CD4-positive, alpha-beta T cell treated with Interleukin-1 beta for 1 hour (primary cell): ENCODE measurements around the gene HTRA1.
A peak's percentile ranks its signal among the peaks of the same experiment; 100 is the strongest.

Source experiments
- DNase-seq, 2 donors: peaks; one replicate each; pipeline ENCODE4 v3.0.0-alpha.2; 2020 to 2022

HTRA1 gene

DNA sequence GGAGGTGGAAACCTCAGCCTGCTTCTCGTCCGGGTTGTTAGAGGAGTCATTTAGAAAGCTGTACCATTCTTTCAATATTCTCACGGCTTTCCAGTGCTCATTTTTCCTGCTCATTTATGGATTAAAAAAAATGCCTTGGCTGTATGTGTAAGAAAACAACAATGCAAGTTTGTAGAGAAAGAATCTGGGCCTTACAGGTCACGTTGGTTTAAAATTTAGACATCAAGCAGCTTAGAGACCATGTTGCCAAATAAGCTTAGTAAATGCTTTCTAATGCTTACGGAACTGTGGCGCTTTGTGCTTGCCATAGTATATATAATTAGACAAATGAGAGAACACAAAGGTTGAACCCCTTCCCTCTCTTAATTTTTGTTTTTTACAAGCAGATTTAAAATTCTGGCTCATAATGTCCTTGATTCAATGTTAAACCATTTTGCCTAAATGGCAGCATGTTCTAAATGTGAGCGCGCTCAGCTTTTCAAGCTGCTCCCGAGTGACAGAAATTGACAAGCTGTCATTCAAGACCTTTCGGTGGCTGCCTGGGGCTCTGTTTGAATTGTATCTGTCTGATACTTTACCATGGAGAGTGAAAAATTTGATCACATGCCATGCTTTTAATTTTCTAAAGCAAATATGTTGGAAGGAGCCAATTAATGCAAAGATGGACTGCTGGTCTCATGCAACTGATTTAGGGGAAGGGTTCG, 5.8 kb upstream of the HTRA1 start:
- no peak for DNase-seq

DNA sequence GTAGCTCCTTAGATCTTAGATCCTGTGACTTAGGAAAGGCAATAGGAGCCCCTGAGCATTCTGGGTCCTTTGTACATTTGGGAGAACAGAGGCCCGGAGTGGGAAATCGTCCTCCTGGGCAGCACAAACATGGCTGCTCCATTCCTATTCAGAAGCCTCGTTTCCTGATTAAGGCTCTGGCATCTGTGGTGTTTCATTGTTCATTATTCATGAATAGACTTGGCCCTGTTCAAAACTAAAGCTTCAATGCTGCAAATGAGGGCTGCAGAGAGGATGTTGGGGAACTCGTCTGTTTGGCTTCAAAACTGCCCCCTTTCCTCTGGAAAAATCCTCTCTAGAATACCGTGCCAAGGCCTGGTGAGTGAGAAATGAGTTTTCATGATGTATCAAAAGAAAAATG, 3.4 kb upstream of the HTRA1 start:
- no peak for DNase-seq

DNA sequence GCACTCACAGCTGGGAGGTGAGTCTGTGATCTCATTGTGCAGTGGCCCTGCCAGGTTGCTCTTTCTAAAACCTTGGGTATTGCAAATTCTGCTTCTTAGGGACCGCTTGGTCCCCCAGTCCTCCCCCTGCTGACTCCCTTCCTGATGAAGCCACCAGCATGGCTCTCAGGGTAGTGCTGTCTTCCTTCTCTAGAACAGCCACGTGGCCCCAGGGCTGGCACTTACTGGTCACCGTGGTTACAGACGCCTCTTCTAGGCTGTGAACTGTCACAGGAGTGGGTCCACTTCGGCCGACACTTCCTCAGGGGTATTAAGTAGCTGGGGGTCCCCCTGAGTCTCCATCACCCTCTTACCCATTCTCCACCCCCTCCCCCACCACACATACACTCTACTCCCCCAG, 2.7 kb upstream of the HTRA1 start:
- DNase-seq: no peak

DNA sequence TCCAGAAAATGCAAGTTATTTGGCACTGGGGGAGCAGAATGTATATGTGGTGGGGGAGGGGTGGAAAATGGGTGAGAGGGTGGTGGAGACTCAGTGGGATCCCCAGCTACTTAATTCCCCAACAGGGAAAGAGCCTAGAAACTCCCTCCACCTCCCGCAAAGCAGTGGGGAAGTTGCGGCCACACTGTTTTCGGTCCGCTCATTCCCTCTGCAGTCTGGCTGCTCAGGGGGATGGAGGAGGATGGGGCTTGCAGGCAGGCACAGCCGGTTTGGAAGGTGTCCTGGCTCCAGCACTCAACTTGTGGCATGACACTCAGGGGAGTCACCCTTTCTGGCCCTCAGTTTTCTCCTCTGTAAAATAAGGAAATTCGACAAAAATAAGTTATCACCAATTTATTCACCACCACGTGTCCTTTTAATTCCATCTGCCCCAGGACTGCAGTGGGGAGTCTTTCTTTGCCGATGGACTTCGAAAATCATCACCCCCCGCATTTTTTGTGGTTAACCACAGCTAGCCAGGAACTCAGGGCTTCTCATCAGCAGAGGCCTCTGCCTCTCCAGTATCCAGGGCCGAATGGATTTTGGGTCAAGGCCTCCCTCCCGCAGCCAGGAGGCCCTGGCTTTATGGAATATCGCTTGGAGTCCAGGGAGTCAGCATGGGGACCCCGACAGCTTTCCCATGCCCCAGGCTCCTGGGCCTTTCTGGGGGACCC, 1.6 kb upstream of the HTRA1 start:
- DNase-seq: no peak

DNA sequence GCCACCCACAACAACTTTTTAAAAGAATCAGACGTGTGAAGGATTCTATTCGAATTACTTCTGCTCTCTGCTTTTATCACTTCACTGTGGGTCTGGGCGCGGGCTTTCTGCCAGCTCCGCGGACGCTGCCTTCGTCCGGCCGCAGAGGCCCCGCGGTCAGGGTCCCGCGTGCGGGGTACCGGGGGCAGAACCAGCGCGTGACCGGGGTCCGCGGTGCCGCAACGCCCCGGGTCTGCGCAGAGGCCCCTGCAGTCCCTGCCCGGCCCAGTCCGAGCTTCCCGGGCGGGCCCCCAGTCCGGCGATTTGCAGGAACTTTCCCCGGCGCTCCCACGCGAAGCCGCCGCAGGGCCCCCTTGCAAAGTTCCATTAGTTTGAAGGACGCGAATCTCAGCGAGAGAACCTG, 461 bp upstream of the HTRA1 start:
- no peak for DNase-seq

DNA sequence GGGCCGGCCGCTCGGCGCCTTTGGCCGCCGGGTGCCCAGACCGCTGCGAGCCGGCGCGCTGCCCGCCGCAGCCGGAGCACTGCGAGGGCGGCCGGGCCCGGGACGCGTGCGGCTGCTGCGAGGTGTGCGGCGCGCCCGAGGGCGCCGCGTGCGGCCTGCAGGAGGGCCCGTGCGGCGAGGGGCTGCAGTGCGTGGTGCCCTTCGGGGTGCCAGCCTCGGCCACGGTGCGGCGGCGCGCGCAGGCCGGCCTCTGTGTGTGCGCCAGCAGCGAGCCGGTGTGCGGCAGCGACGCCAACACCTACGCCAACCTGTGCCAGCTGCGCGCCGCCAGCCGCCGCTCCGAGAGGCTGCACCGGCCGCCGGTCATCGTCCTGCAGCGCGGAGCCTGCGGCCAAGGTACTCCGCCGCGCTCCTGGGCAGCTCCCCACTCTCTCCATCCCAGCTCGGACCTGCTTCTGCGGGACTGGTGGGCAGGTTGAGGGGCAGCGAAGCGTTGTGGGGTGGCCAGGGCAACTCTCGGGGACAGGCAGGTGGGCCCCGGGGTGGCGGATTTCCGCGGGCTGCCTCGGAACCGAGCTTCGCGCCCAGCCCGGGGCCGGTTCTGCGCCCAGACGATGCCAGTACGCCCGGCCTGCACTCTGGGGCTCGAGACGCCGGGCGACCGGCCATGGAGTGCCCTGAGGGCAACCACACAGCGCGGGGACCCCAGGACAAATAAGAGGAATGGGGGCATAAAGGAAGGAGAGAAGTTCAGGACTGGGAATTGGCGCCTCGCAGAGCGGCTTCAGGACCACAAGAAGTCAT, 578 bp downstream of the HTRA1 start:
- no peak for DNase-seq

DNA sequence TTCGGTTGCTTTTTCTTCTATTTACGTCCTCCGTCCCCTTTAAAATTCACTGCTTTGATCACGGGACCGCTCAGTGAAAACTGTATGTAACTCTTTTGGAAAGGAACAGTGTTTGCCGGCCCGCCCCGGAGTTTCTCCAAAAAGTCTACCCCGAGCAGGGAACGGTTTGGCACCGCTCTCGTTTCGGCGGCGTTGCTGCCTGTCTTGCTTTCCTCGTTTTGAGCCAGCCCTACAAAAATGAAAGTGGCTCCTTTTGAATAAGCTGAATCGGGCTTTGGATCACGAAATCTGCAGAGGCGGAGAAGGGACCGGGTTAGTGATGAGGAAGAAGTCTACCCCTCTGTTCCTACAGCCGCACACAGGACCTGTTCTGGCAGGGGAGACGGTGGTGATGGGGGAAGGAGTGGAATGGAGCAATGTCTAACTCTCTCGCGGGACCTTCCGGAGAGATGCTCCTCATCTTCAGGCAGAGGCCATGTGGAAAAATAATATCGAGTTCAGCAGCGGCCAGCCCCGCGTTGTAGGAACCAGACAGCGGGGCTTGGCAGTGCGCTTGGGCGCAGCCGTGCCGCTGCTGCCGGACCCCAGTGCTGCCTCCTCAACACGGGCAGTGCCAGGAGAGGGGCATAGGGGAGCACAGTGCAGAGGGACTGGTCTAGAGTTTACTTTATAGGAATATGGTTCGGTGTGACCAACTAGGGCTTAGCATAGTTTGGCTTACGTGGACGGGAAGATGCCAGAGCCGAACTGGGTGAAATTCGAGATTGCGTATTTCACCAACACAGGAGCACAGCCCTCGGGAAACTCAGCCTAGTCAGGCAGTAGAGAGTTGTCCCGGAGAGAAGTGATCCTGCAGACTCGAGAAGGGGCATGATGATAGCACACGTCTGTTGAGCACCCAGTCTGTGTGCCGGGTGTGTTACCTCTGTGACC, 1.4 kb downstream of the HTRA1 start:
- DNase-seq: no peak

DNA sequence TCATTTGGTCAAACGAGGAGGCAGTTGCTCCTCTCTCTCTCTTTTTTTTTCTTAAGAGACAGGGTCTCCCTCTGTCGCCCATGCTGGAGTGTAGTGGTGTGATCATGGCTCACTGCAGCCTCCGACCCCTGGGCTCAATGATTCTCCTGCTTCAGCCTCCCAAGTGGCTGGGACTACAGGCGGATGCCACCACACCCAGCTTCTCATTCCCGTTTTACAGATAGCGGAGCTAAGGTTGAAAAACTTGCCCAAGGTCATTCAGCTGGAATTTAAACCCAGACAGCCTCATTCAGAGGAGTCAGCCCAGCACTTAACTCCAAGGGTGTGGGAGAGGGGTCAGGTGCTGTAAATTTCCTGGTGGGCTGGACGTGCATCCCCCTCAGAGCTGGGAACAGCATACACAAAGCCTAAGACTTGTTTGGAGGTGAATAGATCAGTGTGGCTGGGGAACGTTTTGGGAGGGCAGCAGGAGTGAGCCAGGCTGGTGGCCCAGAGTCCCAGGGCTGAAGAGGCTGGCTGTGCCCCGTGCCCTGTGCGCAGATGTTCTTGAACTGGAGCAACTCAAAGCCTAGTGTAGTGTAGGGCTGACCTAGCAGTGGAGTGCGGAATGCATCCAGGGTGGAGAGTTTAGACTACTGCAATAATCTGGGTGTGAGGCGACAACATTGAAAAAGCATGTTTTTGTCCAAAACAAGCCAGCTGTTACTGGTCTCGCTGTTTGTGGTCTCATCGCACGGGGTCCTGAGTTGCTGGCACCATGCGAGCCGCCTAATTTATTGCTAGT, 2.3 kb downstream of the HTRA1 start:
- no peak for DNase-seq

DNA sequence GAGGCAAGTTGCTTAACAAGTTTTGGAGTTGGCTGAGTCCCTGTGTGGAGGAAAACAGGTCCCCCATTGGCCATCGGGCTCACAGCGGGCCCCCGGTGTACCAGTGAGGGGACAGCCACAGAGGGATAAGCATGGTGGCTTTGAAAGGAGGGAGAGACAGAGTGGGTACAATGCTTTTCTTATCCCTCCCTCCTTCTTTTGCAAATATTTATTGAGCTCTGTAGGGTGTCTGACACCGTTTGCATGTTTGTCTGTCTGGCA, 2.8 kb downstream of the HTRA1 start:
- no peak for DNase-seq

DNA sequence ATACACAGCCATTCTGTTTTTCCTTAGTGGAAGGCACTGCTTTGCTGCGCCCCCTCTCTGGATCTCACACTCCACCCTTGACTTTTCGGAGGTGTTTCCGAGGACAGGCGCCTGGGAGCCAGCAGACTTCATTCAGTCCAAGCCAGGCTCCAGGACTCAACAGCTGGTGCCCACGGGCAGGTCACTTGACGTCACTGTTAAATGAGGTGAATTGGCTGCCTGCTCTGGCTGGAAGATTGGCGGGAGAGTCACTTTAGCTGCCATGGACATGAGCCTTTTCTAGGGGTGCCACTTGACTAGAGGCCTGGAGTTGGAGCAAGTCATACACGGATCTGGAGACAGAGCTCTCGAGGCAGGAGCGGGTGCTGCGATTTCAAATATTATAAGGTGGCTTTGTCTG, 3.2 kb downstream of the HTRA1 start:
- no peak for DNase-seq

DNA sequence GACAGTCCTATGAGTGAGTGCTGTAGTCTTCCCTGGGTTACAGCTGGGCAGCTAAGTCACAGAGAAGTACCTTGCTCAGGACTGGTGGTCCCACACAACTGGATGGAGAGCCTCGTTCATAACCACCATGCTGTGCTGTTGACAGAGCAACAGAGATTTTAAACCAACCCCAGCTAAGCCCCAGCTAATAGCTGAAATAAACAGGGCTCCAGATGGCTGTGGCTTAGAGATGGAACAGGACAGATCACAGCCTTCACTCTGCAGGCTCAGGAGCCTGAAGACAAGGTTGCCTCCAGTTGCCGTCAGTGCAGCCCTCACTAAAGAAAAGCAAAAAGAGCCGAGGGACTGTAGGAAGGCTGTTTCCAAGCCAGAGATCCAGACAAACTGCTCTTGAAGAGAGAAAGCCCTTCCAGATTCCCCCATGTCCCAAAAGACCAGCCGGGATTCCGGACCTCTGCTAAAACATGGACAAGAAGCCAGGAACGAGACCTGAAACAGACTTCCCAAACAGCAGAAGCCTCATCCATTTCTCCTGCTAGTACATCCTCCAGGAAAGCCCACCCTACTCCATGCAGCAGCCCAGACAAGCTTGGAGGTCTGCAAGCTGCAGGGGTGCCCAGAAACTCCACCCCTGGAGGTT, 4.2 kb downstream of the HTRA1 start:
- no peak for DNase-seq

DNA sequence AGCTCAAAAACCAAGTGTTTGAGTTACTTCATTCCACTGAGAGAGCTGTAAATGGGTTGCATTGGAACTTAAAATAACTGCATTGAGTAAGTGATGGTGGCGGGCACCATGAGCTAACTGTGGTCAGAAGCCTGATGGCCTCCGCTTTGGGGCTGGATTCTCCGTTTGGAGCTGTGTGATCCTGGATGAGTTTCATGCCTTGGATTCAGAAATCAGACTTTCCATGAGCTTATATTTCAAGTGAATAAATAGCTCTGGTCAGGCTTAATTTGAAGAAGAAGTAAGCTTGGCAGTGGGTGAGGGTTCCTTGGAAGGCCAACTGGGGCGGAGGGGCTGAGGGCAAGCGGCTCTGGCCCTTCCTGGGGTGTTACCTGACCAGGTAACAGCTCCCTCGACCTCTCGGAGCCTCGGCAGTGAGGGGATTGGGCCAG, 5.6 kb downstream of the HTRA1 start:
- no peak for DNase-seq

DNA sequence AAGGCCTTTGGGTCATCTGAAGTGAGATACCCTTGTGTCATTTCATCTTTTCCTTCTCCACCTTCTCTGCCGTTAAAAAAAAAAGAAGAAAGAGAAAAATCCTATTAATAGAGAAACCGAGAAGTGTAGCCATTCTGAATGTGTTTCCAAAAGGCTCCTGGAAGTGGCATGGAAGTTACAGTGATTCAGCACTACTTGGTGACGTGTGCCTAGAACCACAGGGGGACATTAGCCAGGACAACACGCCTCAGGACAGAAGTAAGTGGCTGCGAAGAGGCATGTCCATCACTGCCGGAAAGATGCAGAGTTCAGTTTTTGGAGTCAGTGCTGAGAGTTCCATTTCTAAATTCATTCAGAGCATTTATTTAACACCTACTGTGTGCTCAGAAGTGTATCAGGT, 6.3 kb downstream of the HTRA1 start:
- DNase-seq: no peak

DNA sequence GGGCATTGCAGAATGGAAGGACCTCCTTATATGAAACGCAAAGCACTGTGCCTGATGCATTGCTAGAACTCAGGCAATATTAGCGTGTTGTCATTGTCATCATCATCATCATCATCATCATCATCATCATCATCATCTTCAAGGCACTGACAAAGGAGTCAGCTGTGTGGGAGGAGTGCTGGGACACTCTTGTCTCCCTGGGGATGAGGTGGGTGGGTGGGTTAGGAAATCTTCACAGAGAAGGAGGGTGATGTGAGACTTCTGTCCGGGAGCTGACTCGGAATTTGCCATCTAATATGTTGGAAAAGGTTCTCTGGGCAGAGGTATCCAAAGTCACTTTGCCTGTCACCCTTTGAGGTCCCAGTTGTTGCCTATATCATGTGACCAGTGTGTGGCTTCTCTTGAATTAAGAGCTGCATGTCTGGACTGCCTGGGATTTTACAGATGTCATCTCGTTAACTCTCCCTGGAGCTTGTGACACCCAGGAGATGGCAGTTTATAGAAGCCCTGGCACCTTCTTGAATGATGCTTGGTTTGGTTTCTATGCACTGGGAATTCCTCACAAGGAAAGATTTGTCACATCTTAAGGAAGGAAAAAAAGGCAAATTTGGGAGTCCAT, 7.1 kb downstream of the HTRA1 start:
- DNase-seq: no peak

DNA sequence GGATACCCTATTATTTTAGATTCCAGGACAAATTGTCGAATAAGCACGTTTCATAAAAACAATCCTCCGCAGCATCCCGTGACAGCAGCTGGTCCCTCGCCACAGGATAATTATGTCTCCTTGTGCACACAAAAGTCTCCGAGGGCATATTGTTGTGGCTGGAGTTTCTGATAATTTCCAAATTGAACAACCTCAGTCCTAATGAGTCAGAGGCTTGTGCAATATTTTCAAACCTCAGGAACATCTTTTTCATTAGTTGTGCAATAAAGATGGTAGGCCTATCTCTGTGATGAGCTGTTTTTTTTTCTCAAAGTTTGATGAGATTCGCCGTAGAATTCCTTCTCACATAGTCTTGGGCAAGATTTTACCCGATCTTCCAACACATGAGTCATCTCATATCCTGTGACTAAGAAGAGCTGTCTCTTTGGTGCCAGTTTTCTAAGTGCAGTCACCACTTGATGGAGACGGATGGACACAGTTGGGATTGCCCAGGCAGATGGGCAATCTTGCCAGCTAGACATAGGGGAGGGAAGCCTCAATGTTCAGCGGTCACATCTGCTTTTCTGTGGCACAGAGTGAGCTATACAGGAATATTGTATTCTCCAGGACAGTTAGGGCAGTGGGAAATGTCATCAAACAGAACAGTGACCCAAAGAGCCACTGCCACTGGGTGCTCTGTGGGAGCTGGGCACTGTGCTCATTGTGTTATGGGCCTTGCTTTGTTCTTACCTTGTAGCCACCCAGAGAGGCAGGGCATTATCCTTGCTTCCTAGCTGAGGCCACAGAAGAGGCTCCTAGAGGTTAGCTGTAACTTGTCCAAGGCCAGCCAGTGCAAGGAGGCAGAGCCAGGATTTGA, 7.8 kb downstream of the HTRA1 start:
- DNase-seq: peak in 1 of 2 donors; percentile 38

DNA sequence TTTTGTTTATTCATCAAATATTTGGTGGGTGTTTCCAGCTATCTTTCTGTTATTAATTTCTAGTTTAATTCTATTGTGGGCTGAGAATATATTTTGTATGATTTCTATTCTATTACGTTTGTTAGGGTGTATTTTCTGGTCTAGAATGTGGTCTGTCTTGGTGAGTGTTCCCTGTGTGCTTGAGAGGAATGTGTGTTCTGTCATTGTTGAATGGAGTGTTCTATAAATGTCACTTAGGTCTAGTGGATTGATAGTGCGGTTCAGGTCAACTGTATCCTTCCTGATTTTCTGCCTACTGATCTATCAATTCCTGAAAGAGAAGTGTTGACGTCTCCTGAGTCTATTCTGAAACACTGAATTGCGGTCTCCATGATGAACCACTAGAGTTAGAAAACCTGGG, 8.5 kb downstream of the HTRA1 start:
- no peak for DNase-seq

DNA sequence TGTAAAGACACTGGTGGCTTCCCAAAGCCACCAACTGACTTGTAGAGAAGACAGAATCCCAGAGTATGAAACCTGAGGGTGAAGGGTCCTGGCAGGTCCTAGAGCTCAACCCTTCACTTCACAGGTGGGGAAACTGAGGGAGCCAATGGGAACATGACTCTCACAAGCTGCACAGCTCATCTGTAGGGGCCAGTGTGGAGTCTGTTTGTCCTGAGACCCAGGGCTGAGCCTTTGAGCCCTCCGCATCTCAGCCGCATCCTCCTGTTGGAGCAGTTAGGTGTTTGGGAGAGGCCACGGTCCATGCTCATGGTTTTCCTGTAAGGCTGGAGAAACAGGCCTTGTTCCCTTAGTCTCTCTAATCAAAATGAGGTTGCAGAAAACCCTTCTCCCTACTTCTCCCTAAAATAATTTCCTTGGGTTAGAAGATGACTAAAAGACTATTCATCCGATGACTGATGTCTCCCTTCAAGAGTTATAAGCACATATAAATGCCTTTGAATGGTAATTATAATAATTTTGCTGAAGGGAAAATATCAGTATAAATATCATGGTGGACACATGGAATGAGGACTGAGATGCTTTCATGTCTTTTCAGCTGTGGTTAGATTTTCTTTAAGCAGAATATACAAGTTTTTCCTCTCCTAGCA, 10.3 kb downstream of the HTRA1 start:
- DNase-seq: no peak

DNA sequence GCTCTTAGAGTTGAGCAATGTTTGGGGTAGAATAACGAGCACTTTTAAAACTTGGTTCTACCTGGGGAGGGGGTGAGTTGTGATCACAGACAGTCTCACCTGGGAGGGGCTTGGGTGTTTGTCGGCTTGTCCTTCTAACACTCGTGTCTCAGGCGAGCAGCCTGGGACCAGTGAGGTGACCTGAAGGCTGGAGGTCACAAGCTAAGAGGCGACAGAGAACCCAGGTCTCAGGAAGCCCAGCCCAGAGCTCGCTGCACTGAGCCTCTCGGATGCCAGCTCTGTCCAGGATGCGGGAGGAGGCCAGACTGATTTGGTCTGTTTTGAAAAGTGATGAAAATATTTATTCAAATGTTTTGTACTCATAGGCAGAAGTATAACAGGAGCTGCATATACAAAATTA, 11.8 kb downstream of the HTRA1 start:
- no peak for DNase-seq

DNA sequence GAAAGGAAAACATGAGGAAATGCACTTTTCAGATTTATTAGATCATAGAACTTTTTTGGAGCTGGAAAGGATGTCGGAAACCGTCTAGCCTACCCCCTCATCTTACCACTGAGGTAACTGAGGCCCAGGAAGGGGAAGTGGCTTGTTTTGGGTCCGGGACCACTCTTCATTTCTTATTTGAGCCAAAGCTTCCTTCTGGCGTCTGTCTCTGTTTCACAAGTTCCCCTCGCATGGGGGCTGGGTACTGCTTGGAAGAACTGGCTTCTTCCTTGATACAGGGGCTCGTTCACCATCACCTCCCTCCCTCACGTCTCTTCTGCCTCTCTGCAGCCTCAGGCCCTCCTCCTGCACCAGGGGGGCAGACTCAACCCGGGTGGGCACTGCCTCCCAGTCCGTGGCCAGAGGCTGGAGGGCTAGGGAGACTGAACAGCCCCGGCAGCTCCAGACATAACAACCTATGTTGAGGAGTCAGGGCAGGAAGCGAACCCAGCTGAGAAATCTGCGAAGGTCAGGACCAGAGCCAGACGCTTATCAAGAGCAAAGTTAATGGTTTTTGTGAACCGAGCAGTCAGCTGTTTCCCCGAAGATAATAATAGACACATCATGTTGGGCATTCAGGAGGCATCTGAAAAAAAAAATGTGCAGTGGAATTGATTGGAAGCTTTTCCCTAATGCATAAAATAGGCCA, 12.9 kb downstream of the HTRA1 start:
- DNase-seq: no peak
